Vagina (tissue), 2 donors: Measurements from ENCODE around the gene SKA1.

Experiments used
- CTCF ChIP-seq, 3 experiments: fragments of 450-650 bp in 2 of 3; fragments of 200-600 bp in 1 of 3; sonication (generic) in 1 of 3; IDR thresholded peaks; one replicate each; pipeline ENCODE4 v1.5.1; 2017 to 2019; ENCODE audit warnings: antibody characterized with exemption in 3 of 3, mild to moderate bottlenecking in 2 of 3, moderate library complexity in 2 of 3
- POLR2A ChIP-seq, 2 donors: fragments of 450-650 bp; IDR thresholded peaks; one replicate each; pipeline ENCODE4 v1.6.1; 2017; ENCODE audit warnings: antibody characterized with exemption in 2 of 2, mild to moderate bottlenecking in 2 of 2, moderate library complexity in 2 of 2
- POLR2AphosphoS5 ChIP-seq, 2 donors: sonication (generic); formaldehyde crosslinking; IDR thresholded peaks; one replicate each; pipeline ENCODE4 v1.9.0; 2017; ENCODE audit warnings: antibody characterized with exemption in 2 of 2, mild to moderate bottlenecking in 2 of 2, low read depth in 1 of 2; ENCODE audit not compliant: insufficient read depth in 1 of 2

DNA sequence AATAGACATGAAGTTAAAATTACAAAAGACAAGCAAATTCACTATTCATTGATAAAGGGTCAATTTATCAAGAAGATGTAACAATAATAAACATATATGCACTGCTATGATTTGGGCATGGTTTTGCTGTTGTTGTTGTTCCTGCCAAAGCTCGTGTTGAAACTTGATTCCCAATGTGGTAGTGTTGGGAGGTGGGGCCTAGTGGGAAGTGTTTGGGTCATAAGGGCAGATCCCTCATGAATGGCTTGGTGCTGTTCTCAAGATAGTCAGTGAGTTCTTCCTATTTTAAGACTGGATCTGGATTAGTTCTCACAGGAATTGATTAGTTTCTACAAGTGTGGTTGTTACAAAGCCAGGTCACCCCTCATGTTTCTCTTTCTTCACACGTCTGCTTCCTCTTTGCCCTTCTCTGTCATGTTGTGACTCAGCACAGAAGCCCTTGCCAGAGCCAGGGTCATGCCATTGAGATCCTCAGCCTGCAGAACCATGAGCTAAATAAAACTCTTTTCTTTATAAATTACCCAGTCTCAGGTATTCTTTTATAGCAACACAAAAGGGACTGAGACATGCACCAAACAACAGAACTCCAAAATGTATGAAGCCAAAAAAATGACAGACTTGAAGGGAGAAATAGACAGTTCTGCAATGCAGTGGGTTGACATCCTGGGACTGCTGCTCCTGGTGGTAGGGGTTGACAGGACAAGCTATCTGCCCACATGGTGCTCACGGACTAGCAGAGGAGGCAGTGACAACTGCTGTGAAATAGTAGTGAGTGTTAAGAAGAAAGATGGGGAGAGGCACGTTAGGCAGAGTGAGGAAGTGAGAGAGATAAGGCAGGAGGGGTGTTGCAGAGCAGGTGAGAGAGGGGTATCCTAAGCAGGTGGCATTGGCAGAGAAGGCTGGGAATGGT is 18.6 kb upstream of the SKA1 start:
- no peak for TF ChIP-seq CTCF (IDR thresholded peaks at IDR 0.05)
- TF ChIP-seq POLR2A (IDR thresholded peaks at IDR 0.05) = no peak
- no peak for TF ChIP-seq POLR2AphosphoS5 (IDR thresholded peaks at IDR 0.05; ENCODE audit: insufficient read depth in 1 of 2, low read depth in 1 of 2)
